Colonic mucosa (tissue), 4 donors: ENCODE data around the gene PRKN. TPM values are rescaled to one million over a fixed set of nuclear protein-coding genes. Genes with fewer than 3 reads are reported as not detected.

ENCODE experiments used
- DNase-seq: peaks from one replicate; pipeline ENCODE4 v3.0.0-alpha.2; 2020
- H3K27ac ChIP-seq: fragments of 200-600 bp; one replicate; pipeline ENCODE4 v1.8.0; 2021
- H3K27me3 ChIP-seq: fragments of 200-600 bp; one replicate; pipeline ENCODE4 v1.8.0; 2021
- H3K36me3 ChIP-seq: fragments of 200-600 bp; one replicate; pipeline ENCODE4 v1.8.0; 2021
- H3K4me1 ChIP-seq: fragments of 200-600 bp; one replicate; pipeline ENCODE4 v1.8.0; 2021; ENCODE audit warnings: mild to moderate bottlenecking
- H3K4me3 ChIP-seq: fragments of 200-600 bp; one replicate; pipeline ENCODE4 v1.8.0; 2021
- H3K9ac ChIP-seq, 2 donors: one replicate each; pipeline ENCODE4 v1.7.0; 2013; ENCODE audit warnings: control low read depth in 2 of 2, low read depth in 2 of 2, low read length in 2 of 2
- H3K9me3 ChIP-seq: fragments of 200-600 bp; one replicate; pipeline ENCODE4 v1.8.0; 2021
- intact Hi-C: fragments of 100-400 bp; cut with DNase I; formaldehyde crosslinking; loops from one replicate; pipeline ENCODE4 v1.14.1; 2022
- total RNA-seq, 2 donors: library from RNA; stranded (reverse); fragmentation: NEBNext Ultra II Directional in 1 of 2; extraction: Animal tissue kit (Norgen Biotek cat#: 25700) in 1 of 2; gene quantifications; one replicate each; pipeline ENCODE4 v1.2.1, GENCODE V29; 2021
- TF ChIP-seq, protein P1 (sequence below): fragments of 200-600 bp; IDR thresholded peaks from one replicate; pipeline ENCODE4 v1.8.0; 2022; ENCODE audit warnings: antibody characterized with exemption, mild to moderate bottlenecking
- donor health status: healthy.
- donor health status: DM: no; HTN: no; CAD: no.
- donor health status: DM: no; HTN: no; CAD: no.

The PRKN gene
- total RNA-seq, 2 donors from 2014 or later: 3.7 to 8.1 TPM

DNA sequence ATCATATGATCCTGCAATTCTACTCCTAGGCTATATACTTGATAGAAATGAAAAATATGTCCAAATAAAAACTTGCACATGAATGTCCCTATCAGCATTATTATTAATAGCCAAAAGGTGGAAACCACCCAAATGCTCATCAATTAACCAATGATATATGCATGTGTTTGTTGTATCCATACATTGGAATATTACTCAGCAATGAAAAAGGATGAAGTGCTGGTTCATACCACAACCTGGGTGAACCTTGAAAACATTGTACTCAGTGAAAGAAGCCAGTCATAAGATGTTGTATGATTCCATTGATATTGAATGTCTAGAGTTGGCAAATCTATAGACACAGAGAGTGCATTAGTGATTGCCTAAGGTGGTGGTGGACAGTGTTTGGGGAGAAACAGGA, 267.6 kb downstream of the PRKN start:
- intact Hi-C loops: no loop called here

DNA sequence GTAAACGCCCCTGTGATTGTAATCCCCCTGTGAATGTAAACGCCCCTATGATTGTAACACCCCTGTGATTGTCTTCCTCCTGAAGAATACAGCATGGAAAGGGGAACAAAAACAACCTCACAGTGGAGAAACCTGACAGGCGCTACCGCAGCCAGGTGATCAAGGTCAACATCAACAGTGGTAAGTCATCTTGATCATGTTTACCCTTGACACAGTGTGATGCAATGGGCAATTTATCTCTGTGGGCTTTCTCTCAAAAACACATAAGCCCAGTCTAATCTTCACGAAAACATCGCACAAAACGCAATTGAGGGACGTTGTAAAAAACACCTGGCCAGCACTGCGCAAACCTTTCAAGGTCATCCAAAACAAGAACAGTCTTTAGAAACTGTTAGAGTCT, 277.2 kb downstream of the PRKN start:
- DNase-seq: no peak
- Histone ChIP-seq H3K4me1 (no peaks in the 10 kb centered on the region), H3K9ac (no peak overlapping the region), H3K36me3 (no peaks in the 10 kb centered on the region), H3K27ac (no peak overlapping the region), H3K9me3 (no peaks in the 10 kb centered on the region), H3K4me3 (no peak overlapping the region), H3K27me3 (no peaks in the 10 kb centered on the region)
- TF ChIP-seq, protein P1, sequence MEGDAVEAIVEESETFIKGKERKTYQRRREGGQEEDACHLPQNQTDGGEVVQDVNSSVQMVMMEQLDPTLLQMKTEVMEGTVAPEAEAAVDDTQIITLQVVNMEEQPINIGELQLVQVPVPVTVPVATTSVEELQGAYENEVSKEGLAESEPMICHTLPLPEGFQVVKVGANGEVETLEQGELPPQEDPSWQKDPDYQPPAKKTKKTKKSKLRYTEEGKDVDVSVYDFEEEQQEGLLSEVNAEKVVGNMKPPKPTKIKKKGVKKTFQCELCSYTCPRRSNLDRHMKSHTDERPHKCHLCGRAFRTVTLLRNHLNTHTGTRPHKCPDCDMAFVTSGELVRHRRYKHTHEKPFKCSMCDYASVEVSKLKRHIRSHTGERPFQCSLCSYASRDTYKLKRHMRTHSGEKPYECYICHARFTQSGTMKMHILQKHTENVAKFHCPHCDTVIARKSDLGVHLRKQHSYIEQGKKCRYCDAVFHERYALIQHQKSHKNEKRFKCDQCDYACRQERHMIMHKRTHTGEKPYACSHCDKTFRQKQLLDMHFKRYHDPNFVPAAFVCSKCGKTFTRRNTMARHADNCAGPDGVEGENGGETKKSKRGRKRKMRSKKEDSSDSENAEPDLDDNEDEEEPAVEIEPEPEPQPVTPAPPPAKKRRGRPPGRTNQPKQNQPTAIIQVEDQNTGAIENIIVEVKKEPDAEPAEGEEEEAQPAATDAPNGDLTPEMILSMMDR: no peak
- intact Hi-C loops: no loop called here

More for the DNA sequence above, 267.6 kb downstream of the PRKN start:
- TF ChIP-seq, protein P1: no peak
- H3K36me3 ChIP-seq: no peaks in the 10 kb centered on the region
- no peak for DNase-seq
- no peak overlapping the region for H3K27ac ChIP-seq
- H3K4me3 ChIP-seq: no peak overlapping the region
- H3K4me1 ChIP-seq: no peaks in the 10 kb centered on the region
- no peak overlapping the region for H3K9ac ChIP-seq
- H3K27me3 ChIP-seq: no peaks in the 10 kb centered on the region
- no peaks in the 10 kb centered on the region for H3K9me3 ChIP-seq

DNA sequence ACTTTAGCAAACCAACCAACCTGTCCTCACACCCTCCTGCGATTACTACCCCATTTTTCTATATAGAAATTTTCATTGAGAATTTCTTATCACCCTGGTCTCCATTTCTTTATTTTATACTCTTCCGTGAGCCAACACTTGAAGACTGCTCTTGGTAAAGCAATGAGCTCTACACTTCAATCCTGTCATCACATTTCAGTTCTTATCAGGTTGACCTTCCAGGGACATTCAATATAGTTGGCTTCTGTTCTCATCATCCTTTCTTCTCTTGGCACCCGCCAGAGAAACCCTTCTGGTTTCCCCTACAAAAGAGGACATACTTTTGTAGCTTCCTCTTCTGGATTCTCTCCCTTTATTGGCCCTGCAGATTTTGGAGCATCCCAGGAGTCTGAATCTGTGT, 279.3 kb downstream of the PRKN start:
- DNase-seq: no peak
- Histone ChIP-seq H3K9ac (no peak overlapping the region), H3K9me3 (no peaks in the 10 kb centered on the region), H3K4me1 (no peaks in the 10 kb centered on the region), H3K27ac (no peak overlapping the region), H3K27me3 (no peaks in the 10 kb centered on the region), H3K36me3 (no peaks in the 10 kb centered on the region), H3K4me3 (no peak overlapping the region)
- TF ChIP-seq, protein P1: no peak
- intact Hi-C loops: no loop called here

DNA sequence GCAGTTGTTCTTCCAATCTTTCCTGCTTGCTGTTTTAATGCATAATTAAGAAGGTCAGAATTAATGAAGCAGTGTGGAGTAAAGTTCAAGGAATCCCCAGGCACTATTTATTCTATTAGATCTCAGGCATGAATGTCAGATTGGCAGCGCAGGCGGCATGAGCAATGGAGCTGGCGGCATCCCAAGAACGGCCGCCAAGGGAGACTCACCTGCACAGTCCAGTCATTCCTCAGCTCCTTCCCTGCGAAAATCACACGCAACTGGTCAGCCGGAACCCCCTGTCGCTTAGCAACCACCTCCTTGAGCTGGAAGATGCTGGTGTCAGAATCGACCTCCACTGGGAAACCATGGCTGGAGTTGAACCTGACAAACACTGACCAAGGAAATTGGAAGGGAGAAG, 284.5 kb downstream of the PRKN start:
- no peak overlapping the region for H3K4me3 ChIP-seq
- no peaks in the 10 kb centered on the region for H3K4me1 ChIP-seq
- no peaks in the 10 kb centered on the region for H3K36me3 ChIP-seq
- H3K27me3 ChIP-seq: no peaks in the 10 kb centered on the region
- no peaks in the 10 kb centered on the region for H3K9me3 ChIP-seq
- no peak for DNase-seq
- intact Hi-C loops: no loop called here
- H3K27ac ChIP-seq: no peak overlapping the region
- H3K9ac ChIP-seq: no peak overlapping the region
- TF ChIP-seq, protein P1: no peak

DNA sequence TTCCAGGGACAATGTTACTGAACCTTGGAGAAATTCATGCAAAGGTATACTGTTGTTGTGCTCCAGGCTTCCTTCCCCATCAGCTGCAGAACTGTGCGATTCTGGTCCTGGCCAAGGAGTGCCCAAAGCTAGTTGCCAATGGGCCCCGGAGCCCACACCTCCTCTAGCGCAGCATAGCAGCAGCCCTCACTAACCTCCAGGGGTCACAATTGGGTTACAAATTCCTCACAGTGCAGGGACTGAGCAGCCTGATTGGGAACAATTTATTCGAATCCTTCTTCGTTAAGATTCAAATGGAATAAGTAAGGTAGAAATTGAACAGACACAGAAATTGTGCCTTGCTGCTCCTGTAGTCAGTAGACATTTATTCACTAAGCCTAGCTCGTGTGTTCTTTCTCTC, 284.9 kb downstream of the PRKN start:
- intact Hi-C loops: no loop called here
- Histone ChIP-seq H3K27me3 (no peaks in the 10 kb centered on the region), H3K4me3 (no peak overlapping the region), H3K4me1 (no peaks in the 10 kb centered on the region), H3K9ac (no peak overlapping the region), H3K27ac (no peak overlapping the region), H3K36me3 (no peaks in the 10 kb centered on the region), H3K9me3 (no peaks in the 10 kb centered on the region)
- TF ChIP-seq, protein P1: no peak
- no peak for DNase-seq

DNA sequence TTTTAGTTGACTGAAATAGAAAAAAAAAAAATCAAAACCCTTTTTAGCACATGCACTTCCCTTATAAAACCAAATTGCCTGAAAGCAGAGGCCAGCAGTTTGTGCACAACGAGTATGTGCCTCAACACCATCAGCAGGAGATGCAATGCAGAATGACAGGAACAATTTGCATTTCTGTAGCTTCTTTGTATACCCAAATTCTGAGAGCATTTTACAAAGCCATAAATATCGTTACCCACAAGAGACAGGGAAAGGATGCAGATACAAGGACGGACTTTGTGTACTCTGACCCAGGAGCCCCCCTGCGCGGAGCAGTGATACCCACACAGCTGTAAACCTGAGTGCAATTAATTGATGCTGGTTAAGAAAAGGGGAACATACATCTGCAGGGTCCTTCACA, 285.6 kb downstream of the PRKN start:
- H3K9ac ChIP-seq: no peak overlapping the region
- H3K4me3 ChIP-seq: no peak overlapping the region
- H3K9me3 ChIP-seq: no peaks in the 10 kb centered on the region
- H3K27ac ChIP-seq: no peak overlapping the region
- no peak for DNase-seq
- no peaks in the 10 kb centered on the region for H3K4me1 ChIP-seq
- TF ChIP-seq, protein P1: no peak
- H3K36me3 ChIP-seq: no peaks in the 10 kb centered on the region
- no peaks in the 10 kb centered on the region for H3K27me3 ChIP-seq
- intact Hi-C loops: no loop called here
